Dedifferentiated amniotic fluid mesenchymal stem cell (primary cell): ENCODE results near the gene TRDMT1.

ENCODE experiments used
- DNase-seq: peaks from one replicate; pipeline ENCODE4 v3.0.0-alpha.2; 2016; ENCODE audit errors: extremely low spot score

TRDMT1 gene

GRCh38 chr10:17175551-17175950, 25.9 kb downstream of the TRDMT1 start:
- DNase-seq, result no peak

- DNase-seq, result no peak
Observed at GRCh38 chr10:17174626-17175025, 26.8 kb downstream of the TRDMT1 start.

- no peak for DNase-seq
Observed at GRCh38 chr10:17171141-17171641, 30.3 kb downstream of the TRDMT1 start.

DNA sequence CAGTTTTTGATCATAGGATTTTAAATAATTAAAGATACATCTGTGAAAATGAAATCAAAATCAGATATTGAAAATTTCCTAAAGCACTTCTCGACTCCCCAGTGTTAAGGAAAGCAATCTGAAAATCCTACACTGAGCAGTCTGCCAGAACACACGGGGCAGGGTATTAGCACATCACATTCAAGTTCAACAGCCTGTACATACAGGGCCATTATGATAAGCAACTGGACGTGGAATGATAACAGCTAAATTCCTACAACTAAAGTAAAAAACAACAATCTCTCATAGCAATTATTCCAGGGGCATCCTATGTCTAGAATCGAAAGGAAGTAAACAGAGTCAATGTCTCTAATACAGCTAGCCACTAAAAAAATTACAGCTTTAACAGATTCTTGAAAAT, 31.7 kb downstream of the TRDMT1 start:
- DNase-seq, result no peak

GRCh38 chr10:17166699-17167098, 34.8 kb downstream of the TRDMT1 start:
- DNase-seq, result no peak

DNA sequence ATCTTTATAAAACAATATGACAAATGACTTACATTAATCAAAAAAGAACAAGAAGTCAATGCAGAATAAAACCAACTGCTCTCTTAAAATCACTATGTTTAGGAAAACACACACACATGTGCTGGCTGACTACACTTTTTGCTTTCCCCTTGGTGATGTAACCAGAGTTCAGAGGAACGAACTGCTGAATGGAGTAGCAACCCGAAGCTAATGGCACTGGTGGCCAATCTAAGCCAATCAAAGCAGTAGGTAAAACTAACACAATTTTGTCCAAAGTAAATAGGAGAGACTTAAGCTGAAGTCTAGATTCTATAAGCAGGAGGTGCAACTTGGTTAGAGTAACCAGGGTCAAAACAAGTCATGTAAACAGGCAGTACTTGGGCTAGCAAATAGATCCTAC, 38.6 kb downstream of the TRDMT1 start:
- DNase-seq, result no peak

- DNase-seq, result no peak
Observed at GRCh38 chr10:17161775-17162174, 39.7 kb downstream of the TRDMT1 start.

DNA sequence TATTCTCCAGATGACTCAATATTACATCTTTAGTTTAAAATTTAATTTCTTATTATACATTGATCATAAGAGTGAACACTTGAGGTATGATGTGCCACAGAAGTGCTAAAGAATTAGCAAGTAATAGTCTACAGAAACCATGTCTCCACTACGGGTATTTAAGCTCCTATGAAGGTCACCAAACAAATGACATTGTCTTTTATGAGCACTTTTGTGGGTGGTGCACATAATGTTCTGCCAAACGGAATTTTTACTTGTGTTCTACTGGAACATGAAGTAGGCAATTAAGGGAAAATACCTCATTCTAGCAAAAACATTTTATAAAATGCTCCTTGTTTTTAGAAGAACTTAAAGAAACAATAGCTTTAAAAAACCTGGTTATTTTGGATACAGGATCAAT, 44.4 kb downstream of the TRDMT1 start:
- DNase-seq, result no peak

DNA sequence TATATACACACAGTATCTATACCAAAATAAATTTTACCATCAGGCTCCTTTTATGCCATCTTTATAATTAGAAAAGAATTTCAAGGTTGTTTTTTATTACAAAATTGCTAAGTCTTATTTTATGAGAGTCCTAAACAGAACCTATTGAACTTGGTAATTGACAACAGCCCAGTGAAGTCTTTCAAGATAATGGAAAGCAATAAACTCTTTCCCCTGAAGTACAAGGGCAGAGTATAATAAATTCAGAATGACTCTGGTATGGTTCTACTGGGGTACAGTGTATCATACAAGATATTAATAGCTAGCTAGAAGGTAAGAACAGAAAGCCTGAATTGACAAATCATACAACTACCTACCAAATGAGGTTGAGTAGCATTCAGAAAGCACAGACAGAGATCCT, 45.6 kb downstream of the TRDMT1 start:
- DNase-seq, result no peak

GRCh38 chr10:17154116-17154515, 47.4 kb downstream of the TRDMT1 start:
- no peak for DNase-seq

- DNase-seq, result no peak
Observed at GRCh38 chr10:17153321-17153720, 48.2 kb downstream of the TRDMT1 start.

- DNase-seq, result no peak
Observed at GRCh38 chr10:17151716-17152115, 49.8 kb downstream of the TRDMT1 start.

DNA sequence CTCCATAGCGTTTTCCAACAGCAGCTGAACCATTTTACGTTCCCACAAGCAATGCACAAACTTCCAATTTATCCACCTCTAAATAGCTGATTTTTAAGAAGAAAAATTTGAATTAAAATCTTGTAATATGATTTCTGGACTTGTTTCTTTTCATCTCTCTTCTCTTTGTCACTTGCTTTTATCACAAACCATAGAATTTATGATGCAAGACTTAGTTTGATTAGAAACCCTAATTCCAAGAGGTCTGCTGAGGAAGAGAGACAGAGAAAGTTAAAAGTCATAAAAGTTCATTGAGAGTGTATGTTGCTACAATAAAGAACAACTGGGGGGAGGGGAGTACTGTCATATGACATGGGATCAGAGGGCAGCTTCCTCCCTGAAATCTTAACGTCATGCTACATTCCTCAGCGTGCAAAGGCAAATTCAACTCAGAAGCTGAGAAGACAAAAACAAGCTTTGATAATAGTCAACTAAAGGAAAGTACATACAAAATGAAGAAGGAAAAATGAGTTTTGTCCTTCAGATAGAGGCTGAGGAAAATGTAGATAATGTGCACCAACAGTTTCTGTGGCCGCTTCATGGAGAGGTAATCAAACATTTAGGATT, 53.5 kb downstream of the TRDMT1 start:
- DNase-seq, result no peak

DNA sequence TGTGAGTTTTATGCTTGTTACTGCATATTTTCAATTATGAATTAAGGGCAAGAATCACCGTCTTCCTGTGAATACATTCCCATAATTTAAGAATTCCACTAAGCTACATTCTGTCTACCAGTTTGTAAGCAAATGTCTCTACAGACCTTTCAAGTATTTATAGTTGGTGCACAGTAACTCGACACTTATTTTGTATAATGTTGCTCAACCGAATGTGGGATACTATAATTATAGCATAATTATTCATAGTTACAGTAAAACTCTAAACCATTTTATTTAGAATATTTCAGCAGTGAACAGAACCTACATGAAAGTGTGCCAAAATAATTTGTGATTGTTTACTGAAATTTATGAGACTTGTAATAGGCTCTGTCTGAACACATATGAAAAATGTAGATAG, 54.6 kb downstream of the TRDMT1 start:
- DNase-seq, result no peak

- DNase-seq, result no peak
Observed at GRCh38 chr10:17145239-17145638, 56.2 kb downstream of the TRDMT1 start.

- no peak for DNase-seq
Observed at GRCh38 chr10:17144757-17145156, 56.7 kb downstream of the TRDMT1 start.

GRCh38 chr10:17144032-17144431, 57.4 kb downstream of the TRDMT1 start:
- no peak for DNase-seq

GRCh38 chr10:17143055-17143690, 58.3 kb downstream of the TRDMT1 start:
- peak; percentile 38 for DNase-seq

GRCh38 chr10:17141504-17142229, 59.8 kb downstream of the TRDMT1 start:
- no peak for DNase-seq

DNA sequence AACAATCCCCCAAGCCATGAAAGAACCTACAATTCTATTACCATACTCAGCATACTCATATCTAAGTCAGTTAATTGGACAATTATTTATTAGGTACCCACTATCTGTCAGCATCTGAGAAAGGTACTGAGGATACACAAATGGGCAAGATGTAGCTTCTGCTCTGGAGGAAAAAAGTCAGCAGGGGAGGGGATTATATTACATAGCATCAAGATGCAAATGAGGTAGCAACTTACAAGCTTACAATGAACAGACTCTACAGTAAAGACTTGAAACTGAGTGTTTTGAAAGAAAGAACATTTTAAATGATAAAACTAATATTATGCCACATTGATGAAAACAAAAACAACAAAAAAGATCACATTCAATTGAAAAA, 61.1 kb downstream of the TRDMT1 start:
- no peak for DNase-seq

DNA sequence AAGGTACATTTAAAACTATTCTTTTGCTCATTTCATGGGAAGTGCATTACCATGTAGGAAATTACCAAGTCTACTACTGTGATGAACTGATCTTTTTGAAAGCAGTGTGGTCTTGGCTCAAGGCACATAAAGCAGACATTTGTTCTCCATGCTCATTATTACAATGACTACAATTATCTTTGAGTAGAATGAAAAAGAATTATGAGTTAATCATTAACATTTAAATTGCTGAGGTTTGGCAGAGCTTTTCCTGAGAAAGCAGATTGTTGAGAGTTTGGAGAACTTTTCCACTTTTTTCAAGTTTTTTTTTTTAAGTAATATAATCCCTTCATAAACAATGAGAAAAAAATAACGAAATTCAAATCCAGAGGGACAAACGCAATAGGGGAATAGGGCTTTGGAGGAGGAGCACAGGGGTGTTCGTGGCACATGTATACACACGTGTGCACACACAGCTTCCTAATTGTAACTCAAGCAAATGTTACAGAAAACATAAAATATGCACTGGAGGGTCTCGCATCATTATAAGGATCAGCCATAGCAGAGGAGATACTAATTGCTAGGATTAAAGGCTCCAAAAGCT, 62.9 kb downstream of the TRDMT1 start:
- no peak for DNase-seq

DNA sequence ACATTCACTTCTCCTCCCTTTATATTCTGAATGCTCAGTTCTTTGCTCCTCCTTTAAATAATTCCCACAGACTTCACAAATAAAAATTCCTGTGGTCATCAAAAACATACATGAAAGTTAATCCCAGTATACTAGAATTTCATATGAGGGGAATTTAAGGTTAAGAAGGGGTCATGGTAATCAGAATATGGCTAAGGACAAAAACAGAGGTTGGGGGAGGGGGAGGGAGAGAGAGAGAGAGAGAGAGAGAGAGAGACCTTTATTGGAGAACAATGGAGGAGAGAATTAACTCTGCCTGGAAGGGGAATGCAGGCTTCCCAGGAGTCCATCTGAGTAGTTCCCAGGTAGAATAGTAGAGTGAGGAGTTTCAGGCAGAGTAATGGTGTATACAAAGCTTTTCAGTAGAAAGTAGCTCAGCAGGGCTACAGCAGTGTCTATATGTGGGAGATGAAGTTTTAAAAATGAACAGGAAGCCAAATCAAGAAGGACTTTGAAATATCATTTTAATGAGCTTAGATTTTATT, 66.7 kb downstream of the TRDMT1 start:
- no peak for DNase-seq

DNA sequence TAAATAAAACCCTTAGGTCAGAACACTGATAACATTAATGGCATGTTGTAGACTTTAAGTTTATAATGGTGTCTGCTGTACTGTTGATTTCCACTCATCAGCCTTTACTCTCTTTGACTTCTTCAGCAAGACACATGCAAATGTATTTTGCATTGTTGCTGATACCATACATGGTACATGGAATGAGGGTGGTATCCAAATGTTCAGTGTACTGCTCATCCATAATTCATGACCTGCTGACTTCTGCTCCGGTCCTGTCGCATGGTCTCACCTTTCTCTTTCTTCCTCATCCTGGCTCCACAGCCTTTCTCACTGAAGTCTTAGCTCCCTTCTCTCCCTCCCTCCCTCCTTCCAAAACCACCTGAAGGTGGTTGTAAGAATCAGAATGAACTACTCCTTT, 67.2 kb downstream of the TRDMT1 start:
- no peak for DNase-seq
